CD4-positive, CD25-positive, alpha-beta regulatory T cell (primary cell): ENCODE measurements around the gene ADSS1. TPM values are rescaled to one million over a fixed set of nuclear protein-coding genes. Genes with fewer than 3 reads are reported as not detected.

ENCODE experiments used
- ATAC-seq, 2 donors: fragments of 150-1000 bp; cut with Tn5 transposase; one replicate each; pipeline ENCODE4 v1.10.0; 2021; ENCODE audit warnings: low read depth in 2 of 2, moderate number of reproducible peaks in 2 of 2, moderate library complexity in 1 of 2
- DNase-seq, 3 donors: peaks; one replicate each; pipeline versions ENCODE4 v3.0.0 to v3.0.0-alpha.2; 2012 to 2022; ENCODE audit warnings: mixed read lengths in 1 of 3
- H3K27ac ChIP-seq: one replicate; pipeline ENCODE4 v1.7.0; 2013; ENCODE audit warnings: mild to moderate bottlenecking, low read length; ENCODE audit not compliant: insufficient read depth, poor library complexity, severe bottlenecking
- H3K27me3 ChIP-seq: one replicate; pipeline ENCODE4 v1.7.0; 2013; ENCODE audit warnings: low read length; ENCODE audit not compliant: control insufficient read depth, insufficient read depth
- H3K36me3 ChIP-seq: one replicate; pipeline ENCODE4 v1.7.0; 2013; ENCODE audit warnings: mild to moderate bottlenecking, low read length, moderate library complexity; ENCODE audit not compliant: control insufficient read depth, insufficient read depth
- H3K4me1 ChIP-seq: 2 replicates; pipeline ENCODE4 v1.7.0; 2013; ENCODE audit warnings: mild to moderate bottlenecking, low read length; ENCODE audit not compliant: insufficient read depth, control insufficient read depth, poor library complexity, severe bottlenecking
- H3K4me3 ChIP-seq: one replicate; pipeline ENCODE4 v1.7.0; 2013; ENCODE audit warnings: low read depth, mild to moderate bottlenecking, low read length, moderate library complexity
- H3K9me3 ChIP-seq, 2 experiments: 1 replicate in 1 of 2; 2 replicates in 1 of 2; pipeline ENCODE4 v1.7.0; 2013; ENCODE audit warnings: low read length in 2 of 2, mild to moderate bottlenecking in 1 of 2, moderate library complexity in 1 of 2; ENCODE audit not compliant: control insufficient read depth in 2 of 2
- H3K27ac Mint-ChIP-seq, 3 donors: one replicate each; pipeline ENCODE4 v1.8.0; 2020 to 2022; ENCODE audit warnings: mild to moderate bottlenecking in 3 of 3, mixed read lengths in 3 of 3, moderate library complexity in 2 of 3
- H3K27me3 Mint-ChIP-seq: one replicate; pipeline ENCODE4 v1.8.0; 2022; ENCODE audit warnings: mild to moderate bottlenecking, mixed read lengths
- H3K36me3 Mint-ChIP-seq: one replicate; pipeline ENCODE4 v1.8.0; 2020; ENCODE audit warnings: mixed read lengths
- H3K4me1 Mint-ChIP-seq, 4 donors: one replicate each; pipeline ENCODE4 v1.8.0; 2020 to 2022; ENCODE audit warnings: mixed read lengths in 4 of 4, mild to moderate bottlenecking in 1 of 4
- H3K4me3 Mint-ChIP-seq, 4 donors: one replicate each; pipeline ENCODE4 v1.8.0; 2020 to 2022; ENCODE audit warnings: mild to moderate bottlenecking in 4 of 4, mixed read lengths in 4 of 4, moderate library complexity in 3 of 4
- H3K9me3 Mint-ChIP-seq, 7 donors: one replicate each; pipeline ENCODE4 v1.8.0; 2020 to 2022; ENCODE audit warnings: mixed read lengths in 7 of 7, mild to moderate bottlenecking in 3 of 7, moderate library complexity in 2 of 7
- polyA plus RNA-seq, 4 donors: library from polyadenylated mRNA; unstranded; fragments of 300-500 nt; fragmentation: Illumina TruSeq; gene quantifications; one replicate each; pipeline ENCODE4 v1.2.3, GENCODE V29; 2021
- total RNA-seq: library from RNA; stranded (reverse); gene quantifications from one replicate; pipeline ENCODE4 v1.2.3, GENCODE V29; 2022

The ADSS1 gene
- total and polyA plus RNA-seq, 5 donors from 2014 or later, result 0.10 to 1.9 (median 1.4) TPM

GRCh38 chr14:104685216-104685997, 38.6 kb upstream of the ADSS1 start:
- peak overlapping the region; percentile 61 to 84 (median 71) for H3K4me3 Mint-ChIP-seq
- H3K4me1 Mint-ChIP-seq, result peaks cover 0 to 49% (median 17%) of the 10 kb centered on the region in 4 donors
- peak in 1 of 3 donors; percentile 54 for DNase-seq
- H3K27ac Mint-ChIP-seq, result peak overlapping the region; percentile 66 to 83 (median 74)
- Histone ChIP-seq H3K36me3 (no peaks in the 10 kb centered on the region), H3K27me3 (no peaks in the 10 kb centered on the region), H3K4me3 (no peak overlapping the region), H3K27ac (no peak overlapping the region), H3K9me3 (no peaks in the 10 kb centered on the region), H3K4me1 (peaks cover 44% of the 10 kb centered on the region)
- no peaks in the 10 kb centered on the region for H3K36me3 Mint-ChIP-seq
- peak in 1 of 2 donors; percentile 21 for ATAC-seq
- no peaks in the 10 kb centered on the region for H3K27me3 Mint-ChIP-seq
- H3K9me3 Mint-ChIP-seq, result no peaks in the 10 kb centered on the region

- peak overlapping the region in 1 of 3 donors; percentile 15 for H3K27ac Mint-ChIP-seq
- DNase-seq (no peak), ATAC-seq (no peak)
- no peak overlapping the region for H3K4me3 ChIP-seq
- H3K27me3 ChIP-seq, result no peaks in the 10 kb centered on the region
- H3K9me3 Mint-ChIP-seq, result no peaks in the 10 kb centered on the region
- no peaks in the 10 kb centered on the region for H3K27me3 Mint-ChIP-seq
- H3K4me1 ChIP-seq, result peaks cover 51% of the 10 kb centered on the region
- H3K4me1 Mint-ChIP-seq, result peaks cover 0 to 55% (median 18%) of the 10 kb centered on the region in 4 donors
- peak overlapping the region in 3 of 4 donors; percentile 13 to 63 (median 61) for H3K4me3 Mint-ChIP-seq
- H3K36me3 Mint-ChIP-seq, result no peaks in the 10 kb centered on the region
- H3K9me3 ChIP-seq, result no peaks in the 10 kb centered on the region
- no peaks in the 10 kb centered on the region for H3K36me3 ChIP-seq
- H3K27ac ChIP-seq, result peak overlapping the region; percentile 35
These were observed 37.9 kb upstream of the ADSS1 start for GRCh38 chr14:104685998-104686610.

GRCh38 chr14:104686624-104687517, 37.2 kb upstream of the ADSS1 start:
- no peaks in the 10 kb centered on the region for H3K27me3 ChIP-seq
- Mint-ChIP-seq H3K36me3 (no peaks in the 10 kb centered on the region), H3K4me3 (peak overlapping the region; percentile 43 to 71 (median 62)), H3K27me3 (no peaks in the 10 kb centered on the region), H3K9me3 (no peaks in the 10 kb centered on the region), H3K4me1 (peaks cover 0 to 60% (median 19%) of the 10 kb centered on the region in 4 donors), H3K27ac (peak overlapping the region in 2 of 3 donors; percentile 83 to 91)
- H3K36me3 ChIP-seq, result no peaks in the 10 kb centered on the region
- ATAC-seq (peak in 1 of 2 donors; percentile 29), DNase-seq (peak in 1 of 3 donors; percentile 69)
- no peak overlapping the region for H3K4me3 ChIP-seq
- no peaks in the 10 kb centered on the region for H3K9me3 ChIP-seq
- peak overlapping the region; percentile 35 for H3K27ac ChIP-seq
- peaks cover 59% of the 10 kb centered on the region for H3K4me1 ChIP-seq

- Mint-ChIP-seq H3K27ac (peak overlapping the region in 2 of 3 donors; percentile 83 to 91), H3K4me1 (peaks cover 0 to 66% (median 19%) of the 10 kb centered on the region in 4 donors), H3K36me3 (no peaks in the 10 kb centered on the region), H3K27me3 (no peaks in the 10 kb centered on the region), H3K9me3 (no peaks in the 10 kb centered on the region), H3K4me3 (peak overlapping the region; percentile 58 to 90 (median 70))
- H3K4me3 ChIP-seq, result no peak overlapping the region
- peaks cover 68% of the 10 kb centered on the region for H3K4me1 ChIP-seq
- DNase-seq, result no peak
- peak overlapping the region; percentile 35 for H3K27ac ChIP-seq
- no peaks in the 10 kb centered on the region for H3K27me3 ChIP-seq
- no peaks in the 10 kb centered on the region for H3K9me3 ChIP-seq
- H3K36me3 ChIP-seq, result no peaks in the 10 kb centered on the region
- ATAC-seq, result no peak
These were observed 36.2 kb upstream of the ADSS1 start for GRCh38 chr14:104687601-104688504.

- peaks cover 76% of the 10 kb centered on the region for H3K4me1 ChIP-seq
These were observed 35.4 kb upstream of the ADSS1 start for GRCh38 chr14:104688505-104689108.

GRCh38 chr14:104689109-104689880, 34.7 kb upstream of the ADSS1 start, which contains the start of gene INF2:
TSS of gene INF2 (plus strand) at chr14:104689618. CDS start at chr14:104701366, 11,748 bp downstream.
- Histone ChIP-seq H3K9me3 (no peaks in the 10 kb centered on the region), H3K36me3 (no peaks in the 10 kb centered on the region), H3K4me1 (peaks cover 83% of the 10 kb centered on the region), H3K27ac (peak within 1 kb of the TSS; percentile 61), H3K4me3 (peak within 1 kb of the TSS; percentile 42), H3K27me3 (no peaks in the 10 kb centered on the region)
- Mint-ChIP-seq H3K4me1 (peaks cover 0 to 73% (median 22%) of the 10 kb centered on the region in 4 donors), H3K27me3 (no peaks in the 10 kb centered on the region), H3K9me3 (no peaks in the 10 kb centered on the region), H3K36me3 (no peaks in the 10 kb centered on the region), H3K4me3 (peak within 1 kb of the TSS; percentile 83 to 90 (median 87)), H3K27ac (peak within 1 kb of the TSS in 2 of 3 donors; percentile 15 to 71)
- peak; percentile 50 for ATAC-seq
- peak; percentile 46 to 70 (median 54) for DNase-seq

More at GRCh38 chr14:104688505-104689108, 35.4 kb upstream of the ADSS1 start:
- H3K27ac Mint-ChIP-seq, result peak overlapping the region in 1 of 3 donors; percentile 71
- peak overlapping the region; percentile 22 to 90 (median 73) for H3K4me3 Mint-ChIP-seq
- Histone ChIP-seq H3K36me3 (no peaks in the 10 kb centered on the region), H3K27ac (peak overlapping the region; percentile 61), H3K4me3 (no peak overlapping the region), H3K9me3 (no peaks in the 10 kb centered on the region), H3K27me3 (no peaks in the 10 kb centered on the region)
- no peaks in the 10 kb centered on the region for H3K9me3 Mint-ChIP-seq
- peaks cover 0 to 70% (median 19%) of the 10 kb centered on the region in 4 donors for H3K4me1 Mint-ChIP-seq
- DNase-seq (no peak), ATAC-seq (no peak)
- H3K27me3 Mint-ChIP-seq, result no peaks in the 10 kb centered on the region
- no peaks in the 10 kb centered on the region for H3K36me3 Mint-ChIP-seq
